Activated naive CD4-positive, alpha-beta T cell treated with Interleukin-2 at 50 U/mL for 16 hours (primary cell): Measurements from ENCODE around the gene CBFA2T3.
"Not testable (repeated sequence)": the region's sequence is repeated elsewhere in the genome, so short reads cannot be mapped to it uniquely, and the experiment has no call there.

Experiments used
- DNase-seq: peaks from one replicate; pipeline ENCODE4 v3.0.0-alpha.2; 2020

CBFA2T3 gene

DNA sequence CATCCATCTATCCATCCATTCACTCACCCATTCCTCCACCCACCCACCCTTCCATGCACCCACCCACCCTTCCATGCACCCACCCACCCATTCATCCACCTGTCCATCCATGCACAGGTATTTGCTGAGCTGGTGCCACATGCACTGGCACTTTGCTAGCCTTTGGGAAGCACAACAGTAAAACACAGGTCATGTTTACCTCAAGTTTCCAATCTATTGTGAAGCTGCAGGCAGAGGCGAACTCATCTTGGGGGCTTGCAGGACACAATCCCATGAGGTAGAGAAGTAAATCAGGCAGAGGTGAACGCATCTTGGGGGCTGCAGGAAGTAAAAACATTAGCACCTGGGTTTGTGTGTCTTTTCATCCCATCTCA, 35.6 kb upstream of the CBFA2T3 start:
- DNase-seq = no peak

DNA sequence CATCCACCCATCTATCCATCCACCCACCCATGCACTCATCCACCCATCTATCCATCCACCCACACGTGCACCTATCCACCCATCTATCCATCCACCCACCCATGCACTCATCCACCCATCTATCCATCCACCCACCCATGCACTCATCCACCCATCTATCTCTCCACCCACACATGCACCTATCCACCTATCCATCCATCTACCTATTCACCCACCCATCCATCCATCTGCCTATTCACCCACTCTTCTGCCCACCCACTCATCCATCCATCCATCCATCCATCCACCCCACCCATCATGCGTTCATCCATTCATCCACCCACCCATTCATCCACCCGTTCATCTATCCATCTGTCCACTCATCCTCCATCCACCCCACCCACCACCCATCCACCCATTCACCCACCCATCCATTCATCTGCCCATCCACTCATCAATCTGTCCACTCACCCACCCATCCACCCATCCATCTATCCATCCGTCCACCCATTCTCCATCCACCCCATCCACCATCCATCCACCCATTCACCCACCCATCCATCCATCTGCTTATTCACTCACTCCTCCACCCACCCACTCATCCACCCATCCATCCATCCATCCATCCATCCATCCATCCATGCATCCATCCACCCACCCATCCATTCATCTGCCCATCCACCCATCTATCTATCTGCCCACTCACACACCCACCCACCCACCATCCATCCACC, 35.1 kb upstream of the CBFA2T3 start:
- DNase-seq = no peak

DNA sequence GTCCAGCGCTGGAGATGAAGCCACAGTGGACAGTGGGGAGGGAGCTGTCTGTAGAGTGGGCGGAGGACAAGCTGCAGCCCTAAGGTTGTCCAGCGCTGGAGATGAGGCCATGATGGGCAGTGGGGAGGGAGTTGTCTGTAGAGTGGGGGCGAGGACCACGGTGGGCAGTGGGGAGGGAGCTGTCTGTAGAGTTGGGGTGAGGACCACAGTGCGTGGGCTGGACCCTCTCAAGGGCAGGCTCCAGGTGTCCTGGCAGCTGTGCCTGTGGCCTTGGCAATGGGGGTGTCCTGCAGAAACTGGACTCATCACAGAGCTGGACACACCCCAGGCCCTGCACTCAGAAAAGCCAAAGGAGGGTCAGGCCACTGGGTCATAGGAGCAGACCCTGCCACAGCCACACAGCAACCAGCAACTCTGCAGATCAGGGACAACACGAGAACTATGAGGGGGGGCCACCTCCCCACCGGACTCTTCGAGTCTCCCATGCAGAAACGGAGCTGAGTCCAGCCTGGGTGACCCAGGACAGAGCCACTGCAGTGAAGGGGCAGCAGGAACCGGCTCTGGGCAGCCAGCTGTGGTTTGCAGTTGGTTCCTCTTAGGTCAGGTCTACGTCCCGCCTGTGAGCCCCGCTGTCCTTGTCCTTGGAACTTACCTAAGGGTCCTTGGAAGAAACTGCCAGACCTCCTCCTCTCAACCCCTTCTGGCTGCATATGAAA, 33.4 kb upstream of the CBFA2T3 start:
- no peak for DNase-seq

DNA sequence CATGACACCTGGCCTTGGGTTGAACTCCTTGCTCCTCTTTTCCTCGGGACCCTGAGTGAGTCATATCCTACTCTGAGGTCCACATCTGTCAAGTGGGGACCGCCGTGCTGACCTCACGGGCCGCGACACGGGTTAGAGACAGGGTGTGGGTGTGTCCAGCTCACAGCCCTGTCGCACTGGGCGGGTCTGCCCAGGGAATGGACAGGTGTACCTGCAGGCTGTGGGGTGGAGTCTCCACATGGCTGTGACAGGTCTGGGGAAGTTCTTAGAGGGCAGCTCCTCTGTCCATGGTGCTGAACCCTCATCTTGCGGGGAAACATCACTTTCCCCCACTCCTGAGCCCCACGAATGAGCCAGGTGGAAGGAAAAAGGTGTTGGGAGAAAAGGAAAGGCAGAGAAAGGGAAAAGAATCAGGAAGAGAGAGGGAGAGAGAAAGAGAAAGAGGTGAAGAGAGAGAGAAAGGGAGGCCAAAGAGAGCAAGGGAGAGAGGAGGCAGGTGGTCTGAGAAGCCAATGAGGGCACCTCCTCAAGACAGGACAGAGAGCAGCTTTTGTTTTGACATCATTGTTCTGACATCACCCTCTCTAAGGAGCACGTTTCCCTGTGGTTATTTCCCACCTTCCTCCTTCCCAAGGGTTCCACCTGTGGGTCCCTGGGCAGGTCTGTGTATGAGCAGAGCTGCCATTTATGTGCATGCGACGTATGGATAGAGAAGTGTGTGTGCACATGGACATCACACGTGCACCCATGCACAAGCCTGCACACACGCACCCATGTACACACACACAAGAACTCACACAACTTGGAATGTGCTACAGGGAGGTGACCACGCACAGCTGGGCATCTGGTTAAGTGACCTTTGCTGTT, 32.6 kb upstream of the CBFA2T3 start:
- DNase-seq = peak; percentile 17

DNA sequence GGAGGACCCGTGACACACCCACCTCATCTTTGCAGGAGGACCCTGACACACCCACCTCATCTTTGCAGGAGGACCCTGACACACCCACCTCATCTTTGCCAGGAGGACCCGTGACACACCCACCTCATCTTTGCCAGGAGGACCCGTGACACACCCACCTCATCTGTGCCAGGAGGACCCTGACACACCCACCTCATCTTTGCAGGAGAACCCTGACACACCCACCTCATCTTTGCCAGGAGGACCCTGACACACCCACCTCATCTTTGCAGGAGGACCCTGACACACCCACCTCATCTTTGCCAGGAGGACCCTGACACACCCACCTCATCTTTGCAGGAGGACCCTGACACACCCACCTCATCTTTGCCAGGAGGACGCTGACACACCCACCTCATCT, 31.8 kb upstream of the CBFA2T3 start:
- DNase-seq = not testable (repeated sequence)

DNA sequence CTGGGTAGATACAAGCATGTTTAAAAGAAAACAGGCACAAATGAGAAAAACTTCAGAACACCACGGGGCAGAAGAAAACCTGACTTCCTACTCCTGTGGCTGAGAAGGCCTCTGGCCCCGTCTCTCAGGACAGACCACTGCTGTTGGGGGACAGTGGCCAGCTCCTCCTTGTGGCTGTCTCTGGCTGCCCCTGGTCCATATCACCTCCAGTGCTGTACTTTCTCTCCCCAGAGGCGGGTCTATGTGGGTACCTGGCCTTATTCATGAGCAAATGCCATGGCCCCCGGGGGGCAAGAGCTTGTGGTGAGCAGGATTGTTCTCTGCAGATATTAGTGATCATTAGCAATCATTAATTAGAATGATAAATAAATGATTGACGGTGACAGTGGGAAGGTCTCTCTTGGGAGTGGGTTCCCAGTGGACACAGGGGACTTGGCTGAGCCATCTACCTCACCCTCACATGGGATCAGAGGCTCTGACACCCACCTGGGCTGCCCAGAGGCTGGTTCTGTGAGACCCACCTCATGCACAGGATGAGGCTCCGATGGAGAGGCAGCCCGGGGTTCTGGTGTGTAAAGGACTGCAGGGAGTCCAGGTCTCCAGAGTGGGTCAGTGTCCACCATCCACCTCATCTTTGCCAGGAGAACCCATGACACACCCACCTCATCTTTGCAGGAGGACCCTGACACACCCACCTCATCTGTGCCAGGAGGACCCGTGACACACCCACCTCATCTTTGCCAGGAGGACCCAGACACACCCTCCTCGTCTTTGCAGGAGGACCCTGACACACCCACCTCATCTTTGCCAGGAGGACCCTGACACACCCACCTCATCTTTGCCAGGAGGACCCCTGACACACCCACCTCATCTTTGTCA, 30.6 kb upstream of the CBFA2T3 start:
- no peak for DNase-seq

DNA sequence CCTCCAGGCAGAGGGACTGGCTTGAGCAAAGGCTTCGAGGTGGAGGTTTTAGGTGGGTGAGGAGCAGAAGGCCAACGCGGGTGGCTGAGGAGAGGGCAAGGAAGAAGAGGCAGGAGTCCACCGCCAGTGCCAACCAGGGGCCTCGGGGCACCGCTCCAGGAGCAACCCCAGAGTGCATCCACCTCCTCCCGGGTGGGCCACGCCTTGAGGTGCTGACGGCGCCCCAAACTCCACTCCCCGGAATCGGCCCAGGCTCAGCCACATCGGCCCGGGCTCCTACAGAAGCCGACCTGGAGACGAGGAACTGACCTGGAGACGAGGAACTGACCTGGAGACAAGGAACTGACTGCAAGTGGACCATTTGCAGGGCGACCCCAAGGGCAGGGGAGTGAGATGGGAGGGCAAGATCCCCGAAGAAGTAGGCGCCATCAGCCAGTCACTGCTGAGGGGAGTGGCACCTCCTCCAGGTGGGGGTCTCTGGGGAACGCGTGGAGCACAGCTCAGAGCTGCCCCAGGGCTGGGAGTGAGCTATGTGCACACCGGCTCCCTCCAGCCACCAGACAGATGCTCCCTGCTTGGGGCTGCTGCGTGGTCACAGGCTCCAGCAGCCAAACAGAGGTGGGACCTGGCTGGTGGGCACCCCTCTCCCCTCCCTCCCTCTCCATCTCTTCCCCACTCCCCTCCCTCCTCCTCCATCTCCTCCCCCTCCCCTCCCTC, 29.2 kb upstream of the CBFA2T3 start:
- no peak for DNase-seq

DNA sequence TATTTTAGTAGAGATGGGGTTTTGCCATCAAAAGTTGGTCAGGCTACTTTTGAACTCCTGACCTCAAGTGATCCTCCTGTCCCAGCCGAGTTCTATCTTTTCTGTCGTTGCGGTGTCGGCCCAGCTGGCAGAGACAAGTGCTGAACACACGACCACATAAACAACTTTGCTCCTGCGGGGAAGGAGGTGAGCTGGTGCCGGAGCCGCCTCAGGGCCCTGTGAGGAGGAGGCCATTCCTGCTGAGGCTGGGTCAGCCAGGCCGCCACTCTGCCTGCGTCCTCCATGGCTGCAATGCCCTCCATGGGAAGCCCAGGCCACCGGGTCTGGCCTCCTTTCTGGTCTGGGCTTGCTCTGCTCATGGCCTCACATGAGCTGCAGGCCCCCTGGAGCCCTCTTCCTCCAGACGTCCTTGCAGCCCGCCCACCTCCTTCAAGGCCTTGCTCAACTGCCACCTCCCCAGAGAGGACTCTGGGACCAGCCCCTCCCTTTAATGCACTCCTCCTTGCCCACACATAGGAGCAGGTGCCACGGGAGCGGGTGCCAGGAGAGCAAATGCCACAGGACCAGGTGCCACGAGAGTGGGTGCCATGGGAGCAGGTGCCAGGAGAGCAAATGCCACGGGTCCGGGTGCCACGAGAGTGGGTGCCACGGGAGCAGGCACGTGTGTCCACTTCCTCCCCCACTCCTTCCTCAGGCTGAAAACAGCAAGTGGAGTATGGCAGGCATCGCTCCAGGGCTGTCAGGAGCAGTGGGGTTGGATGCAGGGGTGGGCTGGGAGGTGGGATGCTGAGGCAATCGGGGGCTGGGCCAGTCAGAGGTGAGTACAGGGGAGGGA, 28.4 kb upstream of the CBFA2T3 start:
- no peak for DNase-seq

DNA sequence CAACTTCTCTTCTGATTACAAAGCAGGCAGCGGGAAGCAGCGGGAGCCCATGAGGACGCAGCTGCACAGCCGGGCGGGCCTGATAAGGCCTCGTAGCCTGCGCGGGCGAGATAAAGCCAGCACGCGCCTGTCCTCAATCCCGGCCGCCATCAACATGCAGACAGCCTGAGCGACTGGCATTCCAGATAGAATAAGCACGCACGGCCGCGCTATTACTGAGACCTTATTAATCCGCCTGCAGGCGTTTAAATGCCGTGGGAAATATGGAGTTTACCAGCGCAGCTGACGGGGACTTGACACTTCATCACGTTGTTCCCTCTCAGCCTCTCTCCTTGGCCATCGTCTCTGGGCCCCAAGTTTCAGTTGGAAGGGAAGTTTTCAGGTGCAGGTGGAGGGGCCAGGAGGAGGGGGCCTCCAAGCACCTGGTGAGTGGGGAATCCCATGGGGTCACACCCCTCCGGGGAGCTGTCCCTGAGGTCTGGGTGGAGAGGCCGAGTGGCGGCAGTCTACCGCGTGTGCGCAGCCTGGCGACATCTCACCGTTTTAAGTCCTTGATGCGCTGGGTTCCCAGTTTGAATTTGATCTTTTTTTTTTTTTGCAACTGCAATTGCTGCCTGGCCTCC, 27.3 kb upstream of the CBFA2T3 start:
- no peak for DNase-seq

DNA sequence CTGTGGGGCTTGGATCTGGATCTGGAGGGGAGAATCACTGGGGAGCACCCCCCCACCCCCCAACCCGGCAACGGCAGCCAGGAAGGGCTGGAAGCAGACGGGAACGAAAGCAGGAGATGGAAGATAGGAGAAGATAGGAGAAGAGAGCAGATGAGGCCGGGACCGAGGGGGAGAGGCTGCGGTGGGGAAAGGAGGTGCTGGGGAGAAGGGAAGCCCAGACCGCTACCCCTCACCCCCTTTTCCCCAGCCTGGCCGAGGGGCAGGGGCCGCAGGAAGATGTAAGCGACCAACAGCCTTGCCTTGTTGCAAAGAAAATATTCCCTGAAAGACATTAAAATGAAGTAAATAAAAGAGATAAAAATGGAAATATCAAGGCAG, 26.8 kb upstream of the CBFA2T3 start:
- no peak for DNase-seq

DNA sequence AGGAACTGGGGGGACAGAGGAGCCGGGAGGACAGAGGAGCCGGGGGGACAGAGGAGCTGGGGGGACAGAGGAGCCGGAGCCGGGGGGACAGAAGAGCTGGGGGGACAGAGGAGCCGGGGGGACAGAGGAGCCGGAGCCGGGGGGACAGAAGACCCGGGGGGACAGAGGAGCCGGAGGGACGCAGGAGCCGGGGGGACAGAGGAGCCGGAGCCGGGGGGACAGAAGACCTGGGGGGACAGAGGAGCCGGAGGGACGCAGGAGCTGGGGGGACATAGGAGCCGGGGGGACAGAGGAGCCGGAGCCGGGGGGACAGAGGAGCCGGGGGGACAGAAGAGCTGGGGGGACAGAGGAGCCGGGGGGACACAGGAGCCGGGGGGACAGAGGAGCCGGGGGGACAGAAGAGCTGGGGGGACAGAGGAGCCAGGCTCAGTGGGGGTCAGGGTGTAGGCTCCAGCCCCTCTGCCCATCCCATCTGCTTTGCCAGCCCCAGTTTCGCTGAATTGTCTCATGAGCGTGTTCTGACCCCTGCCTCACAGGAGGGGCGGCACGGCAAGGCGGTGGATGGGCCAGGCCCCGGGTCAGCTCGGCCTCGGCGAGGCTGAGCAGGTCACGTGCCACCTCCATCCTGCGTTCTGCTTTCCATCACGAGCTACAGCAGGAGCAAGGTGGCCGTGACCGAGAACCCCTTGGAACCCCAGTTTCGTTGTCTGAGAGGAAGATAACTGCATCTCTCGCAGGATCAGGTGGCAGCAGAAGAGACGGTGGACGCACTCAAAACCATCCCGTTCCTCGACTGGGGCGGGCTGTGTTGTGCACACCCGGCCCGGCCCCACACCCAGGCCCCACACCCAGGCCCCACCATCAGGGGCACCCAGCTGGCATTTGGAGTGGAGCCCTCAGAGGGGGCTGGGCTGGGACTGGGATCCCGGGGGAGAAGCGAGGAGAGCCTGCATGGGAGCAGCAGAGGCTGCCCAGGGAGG, 26.1 kb upstream of the CBFA2T3 start:
- DNase-seq = no peak

DNA sequence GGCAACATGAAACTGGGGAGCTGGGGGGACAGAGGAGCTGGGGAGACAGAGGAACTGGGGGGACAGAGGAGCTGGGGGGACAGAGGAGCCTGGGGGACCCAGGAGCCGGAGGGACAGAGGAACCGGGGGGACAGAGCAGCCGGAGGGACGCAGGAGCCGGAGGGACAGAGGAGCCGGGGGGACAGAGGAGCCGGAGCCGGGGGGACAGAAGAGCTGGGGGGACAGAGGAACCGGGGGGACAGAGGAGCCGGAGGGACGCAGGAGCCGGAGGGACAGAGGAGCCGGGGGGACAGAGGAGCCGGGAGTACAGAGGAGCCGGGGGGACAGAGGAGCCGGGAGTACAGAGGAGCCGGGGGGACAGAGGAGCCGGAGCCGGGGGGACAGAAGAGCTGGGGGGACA, 25.1 kb upstream of the CBFA2T3 start:
- DNase-seq = not testable (repeated sequence)

DNA sequence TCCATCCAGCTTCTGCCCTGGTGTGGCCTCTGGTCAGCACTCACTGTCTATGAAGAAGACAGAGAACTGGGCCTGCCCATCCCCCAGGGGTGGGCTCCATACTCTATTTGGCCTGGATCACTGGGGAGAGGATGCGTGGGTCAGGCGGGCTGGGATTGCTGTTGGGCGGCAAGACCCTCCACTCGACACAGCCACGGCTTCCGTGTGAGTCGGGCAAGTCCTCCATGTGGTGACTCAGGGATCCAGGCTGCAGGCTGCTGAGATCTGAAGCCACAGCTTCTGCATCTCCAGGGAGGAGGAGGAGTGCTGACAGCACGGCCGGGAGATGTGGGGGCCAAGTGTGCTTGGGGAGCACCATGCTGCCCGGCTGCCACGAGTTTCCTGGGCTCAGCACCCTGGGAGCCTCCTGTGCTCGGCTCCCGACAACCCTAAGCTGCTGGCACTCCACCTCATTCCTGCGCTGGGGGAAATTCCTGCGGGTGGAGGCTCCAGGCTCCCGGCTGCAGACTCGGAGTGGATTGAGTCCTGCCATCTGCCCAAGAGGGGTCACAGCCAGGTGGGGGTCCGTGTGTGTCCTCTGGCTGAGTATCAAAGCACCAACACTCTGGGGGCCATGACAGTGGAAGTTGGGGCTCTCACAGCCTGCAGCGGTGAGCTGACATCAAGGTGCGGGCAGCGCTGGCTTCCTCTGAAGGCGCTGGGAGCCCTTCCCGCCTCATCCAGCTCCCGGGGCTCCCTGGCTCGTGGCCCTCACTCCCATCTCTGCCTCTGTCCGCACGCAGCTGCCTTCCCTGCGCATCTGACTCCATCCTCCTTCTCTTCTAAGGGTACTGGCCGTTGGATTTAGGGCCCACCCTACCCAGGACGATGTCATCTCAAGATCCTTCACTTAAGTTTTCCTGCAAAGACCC, 24.4 kb upstream of the CBFA2T3 start:
- DNase-seq = no peak

DNA sequence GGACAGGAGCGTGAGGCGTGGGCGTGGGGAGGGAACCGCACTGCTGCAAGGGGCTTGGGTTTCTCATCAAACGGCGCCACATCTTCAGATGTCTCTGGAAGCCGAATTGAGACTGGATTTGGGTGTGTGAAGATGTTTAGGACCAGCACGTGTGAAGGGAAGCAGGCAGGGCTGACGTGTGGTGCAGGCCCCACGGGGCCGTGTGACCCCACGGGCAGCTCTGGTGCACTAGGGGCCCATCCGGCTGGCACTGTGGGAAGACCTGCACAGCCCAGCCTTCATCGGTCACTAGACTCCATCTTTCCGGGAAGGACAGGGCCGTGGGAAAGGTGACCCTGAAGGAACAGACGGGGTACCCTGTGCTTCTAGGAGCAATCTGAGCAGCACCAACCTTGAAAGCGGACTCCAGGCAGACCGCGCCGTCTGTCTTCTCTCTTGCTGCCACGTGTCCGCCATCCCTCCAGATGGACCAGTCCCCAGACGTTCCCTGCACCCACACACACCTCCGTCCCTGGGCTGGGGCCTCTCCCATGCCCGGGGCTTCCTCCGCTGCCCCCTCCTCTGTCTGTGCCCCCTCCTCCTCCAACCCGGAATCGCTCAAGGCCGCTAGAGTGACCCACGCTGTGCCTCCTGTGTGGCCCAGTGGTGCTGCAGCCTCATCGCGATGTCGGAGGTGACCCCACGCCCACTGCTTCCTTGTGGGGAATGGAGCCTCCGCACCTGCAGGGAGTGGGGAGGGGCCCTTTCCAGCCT, 23.4 kb upstream of the CBFA2T3 start:
- no peak for DNase-seq

DNA sequence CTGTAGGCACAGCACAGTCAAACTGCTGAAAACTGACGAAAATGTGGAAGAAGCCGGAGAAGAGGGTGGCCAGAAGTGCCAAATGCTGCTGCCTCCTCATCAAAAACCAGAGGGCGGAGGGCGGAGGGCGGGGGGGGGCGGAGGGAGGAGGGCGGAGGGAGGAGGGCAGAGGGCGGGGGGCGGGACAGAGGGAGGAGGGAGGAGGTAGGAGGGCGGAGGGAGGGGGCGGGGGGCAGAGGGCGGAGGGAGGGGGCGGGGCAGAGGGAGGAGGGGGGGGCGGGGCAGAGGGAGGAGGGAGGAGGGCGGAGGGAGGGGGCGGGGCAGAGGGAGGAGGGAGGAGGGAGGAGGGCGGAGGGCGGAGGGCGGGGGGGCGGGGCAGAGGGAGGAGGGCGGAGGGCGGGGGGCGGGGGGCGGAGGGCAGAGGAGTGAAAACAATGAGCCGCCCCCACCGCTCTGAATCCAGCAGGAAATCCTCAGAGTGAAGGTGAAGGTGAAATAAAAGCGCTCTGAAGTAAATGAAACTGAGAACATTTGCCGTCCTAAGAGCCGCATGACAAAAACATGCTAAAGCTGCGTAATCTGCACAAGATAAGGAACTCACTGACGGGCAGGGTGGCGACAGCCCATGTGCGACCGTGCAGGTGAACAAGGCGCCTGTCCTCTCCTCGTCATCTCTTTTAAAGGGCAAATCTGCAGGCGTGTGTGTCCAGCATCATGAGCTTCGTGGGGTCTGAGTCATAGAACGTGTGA, 22.6 kb upstream of the CBFA2T3 start:
- peak; percentile 36 for DNase-seq

DNA sequence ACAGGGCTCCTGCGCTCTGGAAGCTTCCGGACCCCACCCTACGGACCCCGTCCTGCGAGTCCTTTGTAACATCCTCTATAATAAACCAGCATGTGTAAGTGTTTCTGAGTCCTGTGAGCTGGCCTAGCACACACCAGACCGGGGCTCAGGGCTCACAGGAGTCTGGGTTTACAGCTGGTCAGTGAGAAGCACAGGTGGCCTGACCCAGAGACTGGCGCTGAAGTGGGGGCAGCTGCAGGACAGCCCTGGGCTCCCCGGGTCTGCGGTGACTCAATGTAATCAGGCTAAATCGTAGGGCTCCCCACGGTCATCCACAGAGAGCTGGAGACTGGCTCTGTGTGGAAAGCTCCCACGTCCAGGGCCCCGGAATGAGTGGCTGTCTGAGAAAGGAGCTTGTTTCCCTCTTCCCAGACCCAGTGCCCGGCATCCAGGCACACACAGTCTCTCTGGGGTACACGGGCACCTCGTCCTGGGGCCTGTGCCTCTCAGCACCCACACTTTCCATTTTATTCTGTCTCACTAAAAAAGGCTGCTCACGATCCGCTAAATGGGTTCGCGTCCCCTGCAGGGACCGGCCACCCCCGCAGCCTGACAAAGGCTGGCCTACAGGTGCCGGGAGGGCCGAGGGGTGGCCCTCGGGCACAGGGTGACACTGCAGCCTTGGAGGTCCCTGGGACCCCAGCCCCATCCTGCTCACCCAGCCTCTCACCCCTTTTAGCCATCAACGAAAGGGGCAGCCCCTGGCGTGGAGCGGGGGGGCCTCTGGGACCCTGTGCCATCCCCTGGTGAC, 18.9 kb upstream of the CBFA2T3 start:
- no peak for DNase-seq
